Measurements from ENCODE around the gene CCDC102B.
"Not testable (repeated sequence)": the region's sequence is repeated elsewhere in the genome, so short reads cannot be mapped to it uniquely, and the experiment has no call there.

Gene CCDC102B

GRCh38 chr18:68915061-68915460 is 117.2 kb downstream of the CCDC102B start:
- no peak for DNase-seq

GRCh38 chr18:68916734-68917133 is 118.9 kb downstream of the CCDC102B start:
- DNase-seq: no peak

GRCh38 chr18:68918216-68918615 is 120.3 kb downstream of the CCDC102B start:
- DNase-seq: no peak

GRCh38 chr18:68919900-68920299 is 122.0 kb downstream of the CCDC102B start:
- DNase-seq: no peak

GRCh38 chr18:68922392-68922791 is 124.5 kb downstream of the CCDC102B start:
- no peak for DNase-seq

- DNase-seq: no peak
These were observed 127.4 kb downstream of the CCDC102B start for GRCh38 chr18:68925268-68925667.

GRCh38 chr18:68928762-68929675 is 131.1 kb downstream of the CCDC102B start:
- DNase-seq: no peak

GRCh38 chr18:68935686-68936085 is 137.8 kb downstream of the CCDC102B start:
- no peak for DNase-seq

- no peak for DNase-seq
These were observed 139.2 kb downstream of the CCDC102B start for GRCh38 chr18:68937029-68937599.

GRCh38 chr18:68940039-68940438 is 142.2 kb downstream of the CCDC102B start:
- no peak for DNase-seq

- DNase-seq: no peak
These were observed 142.9 kb downstream of the CCDC102B start for GRCh38 chr18:68940754-68941153.

GRCh38 chr18:68942230-68942629 is 144.3 kb downstream of the CCDC102B start:
- no peak for DNase-seq

- DNase-seq: not testable (repeated sequence)
These were observed 146.0 kb downstream of the CCDC102B start for GRCh38 chr18:68943861-68944260.

GRCh38 chr18:68944330-68944729 is 146.4 kb downstream of the CCDC102B start:
- no peak for DNase-seq

- no peak for DNase-seq
These were observed 146.9 kb downstream of the CCDC102B start for GRCh38 chr18:68944826-68945225.

- no peak for DNase-seq
These were observed 150.7 kb downstream of the CCDC102B start for GRCh38 chr18:68948622-68949021.

- DNase-seq: no peak
These were observed 156.9 kb downstream of the CCDC102B start for GRCh38 chr18:68954738-68955137.

- no peak for DNase-seq
These were observed 158.8 kb downstream of the CCDC102B start for GRCh38 chr18:68956650-68957049.

GRCh38 chr18:68960355-68960754 is 162.5 kb downstream of the CCDC102B start:
- no peak for DNase-seq

GRCh38 chr18:68962623-68963022 is 164.7 kb downstream of the CCDC102B start:
- no peak for DNase-seq

GRCh38 chr18:68965817-68966216 is 167.9 kb downstream of the CCDC102B start:
- DNase-seq: no peak

- no peak for DNase-seq
These were observed 171.1 kb downstream of the CCDC102B start for GRCh38 chr18:68969027-68969426.

- no peak for DNase-seq
These were observed 174.3 kb downstream of the CCDC102B start for GRCh38 chr18:68972176-68972575.

- DNase-seq: no peak
These were observed 181.9 kb downstream of the CCDC102B start for GRCh38 chr18:68979737-68980136.

Data from NCI-H774 (cell line).